ENCODE data around the gene DOCK6. TPM values are rescaled to one million over a fixed set of nuclear protein-coding genes. Genes with fewer than 3 reads are reported as not detected.

DOCK6 gene
- total and polyA plus RNA-seq, 9 donors = 12.8 to 60.0 (median 31.4) TPM

GRCh38 chr19:11248852-11249251 is 13.5 kb downstream of the DOCK6 start:
- intact Hi-C loops (cut with DNase I) = no loop called here
- no peaks in the 10 kb centered on the region for H3K27me3 ChIP-seq
- no peak overlapping the region for H3K27ac ChIP-seq
- WGBS, 3 donors = 87 to 94% (median 91%) methylated on average over 2 of the region's 2 CpGs
- TF ChIP-seq EP300 (IDR thresholded peaks at IDR 0.05) (no peak), CTCF (IDR thresholded peaks at IDR 0.05) (no peak), POLR2A (IDR thresholded peaks at IDR 0.05) (no peak)
- no peak overlapping the region for H3K4me3 ChIP-seq
- DNase-seq = no peak
- H3K36me3 ChIP-seq = no peaks in the 10 kb centered on the region
- no peaks in the 10 kb centered on the region for H3K9me3 ChIP-seq
- no peaks in the 10 kb centered on the region for H3K4me1 ChIP-seq (ENCODE audit: insufficient read depth)

- Histone ChIP-seq H3K4me1 (ENCODE audit: insufficient read depth) (peaks cover 3% of the 10 kb centered on the region), H3K36me3 (no peaks in the 10 kb centered on the region), H3K27me3 (no peaks in the 10 kb centered on the region), H3K9me3 (no peaks in the 10 kb centered on the region), H3K27ac (no peak overlapping the region), H3K4me3 (no peak overlapping the region)
- intact Hi-C loops (cut with DNase I) = no loop called here
- TF ChIP-seq CTCF (IDR thresholded peaks at IDR 0.05) (no peak), EP300 (IDR thresholded peaks at IDR 0.05) (no peak), POLR2A (IDR thresholded peaks at IDR 0.05) (no peak)
- 72 to 77% (median 73%) methylated on average over 14 of the region's 14 CpGs for WGBS, 3 donors
- no peak for DNase-seq
These were observed 14.4 kb downstream of the DOCK6 start for GRCh38 chr19:11247934-11248333.

- no peak overlapping the region for H3K27ac ChIP-seq
- DNase-seq = peak; percentile 45 to 70 (median 53)
- no peaks in the 10 kb centered on the region for H3K27me3 ChIP-seq
- TF ChIP-seq POLR2A (IDR thresholded peaks at IDR 0.05) (no peak), EP300 (IDR thresholded peaks at IDR 0.05) (no peak), CTCF (IDR thresholded peaks at IDR 0.05) (no peak)
- no peaks in the 10 kb centered on the region for H3K9me3 ChIP-seq
- H3K4me3 ChIP-seq = no peak overlapping the region
- no peaks in the 10 kb centered on the region for H3K36me3 ChIP-seq
- WGBS, 3 donors = 13 to 20% (median 17%) methylated on average over 10 of the region's 10 CpGs
- peaks cover 3% of the 10 kb centered on the region for H3K4me1 ChIP-seq (ENCODE audit: insufficient read depth)
- intact Hi-C loops (cut with DNase I) = no loop called here
These were observed 14.9 kb downstream of the DOCK6 start for GRCh38 chr19:11247391-11247790.

- intact Hi-C loops (cut with DNase I) = no loop called here
- Histone ChIP-seq H3K36me3 (no peaks in the 10 kb centered on the region), H3K4me3 (no peak overlapping the region), H3K4me1 (ENCODE audit: insufficient read depth) (peaks cover 3% of the 10 kb centered on the region), H3K9me3 (no peaks in the 10 kb centered on the region), H3K27ac (no peak overlapping the region), H3K27me3 (no peaks in the 10 kb centered on the region)
- DNase-seq = no peak
- TF ChIP-seq POLR2A (IDR thresholded peaks at IDR 0.05) = no peak
- no peak for TF ChIP-seq CTCF (IDR thresholded peaks at IDR 0.05)
- 87 to 94% (median 87%) methylated on average over 11 of the region's 11 CpGs for WGBS, 3 donors
These were observed 15.4 kb downstream of the DOCK6 start for GRCh38 chr19:11246941-11247340.

Data from ovary (tissue), 9 donors.